Cardiac muscle cell (in vitro differentiated cells and primary cell): Measurements from ENCODE around the gene TKTL1. TPM values are rescaled to one million over a fixed set of nuclear protein-coding genes. Genes with fewer than 3 reads are reported as not detected.

Experiments used
- DNase-seq, 2 donors: peaks; one replicate each; pipeline versions ENCODE4 v3.0.0 to v3.0.0-alpha.2; 2010 to 2017; ENCODE audit warnings: low read depth in 1 of 2, low spot score in 1 of 2
- H3K27ac ChIP-seq: fragments of 200-600 bp; sonication (generic); 2 replicates; pipeline ENCODE4 v1.5.1; 2016
- H3K27me3 ChIP-seq: fragments of 200-600 bp; sonication (generic); 2 replicates; pipeline ENCODE4 v1.6.0; 2016; ENCODE audit warnings: control low read depth
- H3K36me3 ChIP-seq: fragments of 200-600 bp; sonication (generic); 2 replicates; pipeline ENCODE4 v1.5.1; 2016; ENCODE audit warnings: control low read depth
- H3K4me1 ChIP-seq: fragments of 200-600 bp; sonication (generic); 2 replicates; pipeline ENCODE4 v1.8.1; 2017; ENCODE audit warnings: low read depth, mild to moderate bottlenecking, mixed run types
- H3K4me3 ChIP-seq: fragments of 200-600 bp; sonication (generic); 2 replicates; pipeline ENCODE4 v1.5.1; 2016; ENCODE audit warnings: mild to moderate bottlenecking
- H3K9me3 ChIP-seq: fragments of 200-600 bp; sonication (generic); 2 replicates; pipeline ENCODE4 v1.5.1; 2017; ENCODE audit warnings: low read depth, mild to moderate bottlenecking, control low read depth
- CTCF ChIP-seq: IDR thresholded peaks from 2 replicates; pipeline ENCODE4 v1.5.1; 2012; ENCODE audit warnings: low read depth, mild to moderate bottlenecking, low read length
- polyA plus RNA-seq: library from polyadenylated mRNA; unstranded; fragments of >200 nt; fragmentation: Nextera tagmentation; extraction: Ambion mirVana; gene quantifications from 2 replicates; pipeline ENCODE4 v1.2.1, GENCODE V29; 2016
- total RNA-seq: library from RNA; depleted of rRNA; stranded (reverse); fragments of >200 nt; gene quantifications from 2 replicates; pipeline ENCODE4 v1.2.3, GENCODE V29; 2016

The TKTL1 gene
- total and polyA plus RNA-seq, 2 experiments from 2014 or later, result not detected

GRCh38 chrX:154359362-154360154 is 64.0 kb downstream of the TKTL1 start:
- Histone ChIP-seq H3K36me3 (peaks cover 57% of the 10 kb centered on the region), H3K4me1 (no peaks in the 10 kb centered on the region), H3K9me3 (no peaks in the 10 kb centered on the region), H3K27ac (peak overlapping the region; percentile 48), H3K27me3 (no peaks in the 10 kb centered on the region), H3K4me3 (no peak overlapping the region)
- DNase-seq, result no peak
- TF ChIP-seq CTCF, result no peak

GRCh38 chrX:154360155-154360713 is 64.6 kb downstream of the TKTL1 start:
- Histone ChIP-seq H3K27me3 (no peaks in the 10 kb centered on the region), H3K36me3 (peaks cover 61% of the 10 kb centered on the region), H3K4me3 (no peak overlapping the region), H3K4me1 (no peaks in the 10 kb centered on the region), H3K9me3 (no peaks in the 10 kb centered on the region), H3K27ac (no peak overlapping the region)
- TF ChIP-seq CTCF, result no peak
- no peak for DNase-seq

DNA sequence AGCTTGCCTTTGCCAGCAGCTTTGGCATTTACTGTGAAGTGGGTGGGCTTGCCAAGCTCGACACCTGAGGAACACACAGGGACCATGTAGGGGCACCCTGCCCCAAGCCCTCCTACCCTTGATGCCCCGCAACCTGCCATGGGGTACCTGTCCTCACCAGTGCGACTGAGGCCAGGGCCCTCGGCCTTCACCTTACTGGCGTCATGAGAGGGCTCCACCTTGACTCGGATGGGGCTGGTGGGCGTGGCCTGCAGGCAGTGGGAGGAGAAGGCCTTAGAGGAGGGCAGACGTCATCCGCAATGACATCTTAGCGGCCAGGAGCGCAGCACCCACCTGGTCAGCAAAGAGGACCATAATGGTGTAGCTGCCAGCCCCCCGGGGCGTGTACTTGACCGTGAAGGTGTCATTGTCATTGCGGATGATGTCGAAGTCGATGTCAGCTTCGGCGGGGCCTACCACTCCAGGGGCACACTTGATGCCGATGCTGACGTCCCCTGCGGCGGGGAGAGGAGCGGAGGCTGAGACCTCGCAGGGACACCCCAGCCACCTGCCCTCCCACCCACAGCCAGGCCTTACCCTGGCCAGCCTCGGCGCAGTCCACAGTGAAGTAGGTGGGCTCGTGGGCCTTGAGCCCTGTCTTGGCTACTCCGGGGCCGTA is 66.6 kb downstream of the TKTL1 start:
- no peak for DNase-seq
- TF ChIP-seq CTCF, result no peak
- no peak overlapping the region for H3K27ac ChIP-seq
- H3K27me3 ChIP-seq, result no peaks in the 10 kb centered on the region
- no peaks in the 10 kb centered on the region for H3K9me3 ChIP-seq
- peaks cover 74% of the 10 kb centered on the region for H3K36me3 ChIP-seq
- H3K4me1 ChIP-seq, result peaks cover 2% of the 10 kb centered on the region
- no peak overlapping the region for H3K4me3 ChIP-seq

DNA sequence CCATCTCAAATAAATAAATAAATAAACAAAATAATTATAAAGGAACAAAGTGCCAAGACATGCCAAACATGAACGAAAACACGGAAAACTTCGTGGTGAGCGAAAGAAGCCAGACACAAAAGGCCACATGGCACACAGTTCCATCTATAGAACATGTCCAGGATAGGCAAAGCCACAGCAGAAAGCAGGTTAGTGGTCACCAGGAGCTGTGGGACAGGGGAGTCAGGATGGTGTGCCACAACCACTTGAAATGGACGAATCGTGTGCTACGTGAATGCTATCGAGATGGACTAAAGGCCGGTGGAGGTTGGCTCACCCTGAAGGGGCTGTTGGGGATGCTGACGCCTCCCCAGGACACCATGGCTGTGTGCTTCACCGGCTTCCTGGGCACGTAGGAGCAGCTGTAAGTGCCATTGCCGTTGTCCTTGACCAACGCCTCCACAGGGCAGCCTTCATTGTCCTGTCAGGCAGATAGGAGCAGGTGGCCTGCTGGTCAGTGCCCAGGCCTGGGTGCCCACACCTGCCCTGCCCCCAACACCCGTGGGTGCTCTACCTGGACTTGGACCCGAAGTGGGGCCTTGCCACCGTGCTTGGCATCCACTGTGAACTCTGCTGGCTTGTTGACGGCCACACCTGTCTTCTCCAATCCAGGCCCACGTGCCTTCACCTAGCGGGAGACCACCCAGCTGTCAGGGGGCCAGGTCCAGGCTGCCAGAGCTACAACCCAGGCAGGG is 68.3 kb downstream of the TKTL1 start:
- no peak for DNase-seq
- Histone ChIP-seq H3K4me1 (peaks cover 9% of the 10 kb centered on the region), H3K9me3 (no peaks in the 10 kb centered on the region), H3K4me3 (no peak overlapping the region), H3K36me3 (peaks cover 74% of the 10 kb centered on the region), H3K27me3 (no peaks in the 10 kb centered on the region), H3K27ac (no peak overlapping the region)
- no peak for TF ChIP-seq CTCF

GRCh38 chrX:154365052-154365600 is 69.5 kb downstream of the TKTL1 start:
- H3K4me3 ChIP-seq, result no peak overlapping the region
- H3K36me3 ChIP-seq, result peaks cover 64% of the 10 kb centered on the region
- H3K9me3 ChIP-seq, result no peaks in the 10 kb centered on the region
- no peak for TF ChIP-seq CTCF
- peak overlapping the region; percentile 69 for H3K27ac ChIP-seq
- H3K27me3 ChIP-seq, result no peaks in the 10 kb centered on the region
- peaks cover 9% of the 10 kb centered on the region for H3K4me1 ChIP-seq
- DNase-seq, result peak in 1 of 2 donors; percentile 49
